Endothelial cell of umbilical vein (primary cell): Measurements from ENCODE around the gene HSPD1.

Source experiments
- EZH2 ChIP-seq: IDR thresholded peaks from 2 replicates; pipeline ENCODE4 v1.6.1; 2012; ENCODE audit warnings: borderline replicate concordance, low read depth, mild to moderate bottlenecking, moderate library complexity, low read length, inconsistent platforms; ENCODE audit not compliant: severe bottlenecking
- JUN ChIP-seq: IDR thresholded peaks from 2 replicates; pipeline ENCODE4 v1.6.1; 2011; ENCODE audit warnings: borderline replicate concordance, low read depth; ENCODE audit not compliant: insufficient read length, insufficient read depth
- POLR2A ChIP-seq: IDR thresholded peaks from 2 replicates; pipeline ENCODE4 v1.6.1; 2012; ENCODE audit warnings: low read depth, mild to moderate bottlenecking, control low read depth, low read length
- POLR2AphosphoS5 ChIP-seq: IDR thresholded peaks from 2 replicates; pipeline ENCODE4 v1.6.1; 2012; ENCODE audit warnings: low read depth, mild to moderate bottlenecking, control low read depth, low read length, moderate library complexity; ENCODE audit not compliant: insufficient read depth
- TF ChIP-seq, protein P1 (sequence below), 2 donors: IDR thresholded peaks; 1 replicate in 1 of 2; 2 replicates in 1 of 2; pipeline ENCODE4 v1.5.1; 2011; ENCODE audit warnings: low read length in 2 of 2, mild to moderate bottlenecking in 2 of 2, moderate library complexity in 2 of 2, control low read depth in 1 of 2, inconsistent platforms in 1 of 2, low read depth in 1 of 2; ENCODE audit not compliant: insufficient read depth in 1 of 2; ENCODE audit errors: extremely low read depth in 1 of 2

DNA sequence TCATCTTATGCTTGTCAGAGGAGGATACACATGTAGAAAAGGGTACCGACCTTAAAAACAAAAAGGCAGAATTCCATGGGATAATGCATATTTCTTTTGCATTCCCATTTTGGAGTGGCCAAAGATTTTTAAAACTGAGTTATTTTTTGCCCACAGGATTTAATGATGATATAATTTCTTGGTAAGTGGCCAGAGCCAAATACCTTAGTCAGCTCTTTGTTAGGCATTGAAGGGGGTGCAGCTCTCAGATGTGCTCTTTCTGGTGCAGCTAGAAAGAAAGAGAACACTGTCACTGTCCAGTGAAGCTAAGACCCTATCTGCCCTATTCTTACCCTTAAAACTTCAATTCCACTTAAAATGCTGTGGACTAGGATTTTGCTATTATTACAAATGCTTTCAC lies 35.5 kb downstream of the HSPD1 start:
- TF ChIP-seq, protein P1, sequence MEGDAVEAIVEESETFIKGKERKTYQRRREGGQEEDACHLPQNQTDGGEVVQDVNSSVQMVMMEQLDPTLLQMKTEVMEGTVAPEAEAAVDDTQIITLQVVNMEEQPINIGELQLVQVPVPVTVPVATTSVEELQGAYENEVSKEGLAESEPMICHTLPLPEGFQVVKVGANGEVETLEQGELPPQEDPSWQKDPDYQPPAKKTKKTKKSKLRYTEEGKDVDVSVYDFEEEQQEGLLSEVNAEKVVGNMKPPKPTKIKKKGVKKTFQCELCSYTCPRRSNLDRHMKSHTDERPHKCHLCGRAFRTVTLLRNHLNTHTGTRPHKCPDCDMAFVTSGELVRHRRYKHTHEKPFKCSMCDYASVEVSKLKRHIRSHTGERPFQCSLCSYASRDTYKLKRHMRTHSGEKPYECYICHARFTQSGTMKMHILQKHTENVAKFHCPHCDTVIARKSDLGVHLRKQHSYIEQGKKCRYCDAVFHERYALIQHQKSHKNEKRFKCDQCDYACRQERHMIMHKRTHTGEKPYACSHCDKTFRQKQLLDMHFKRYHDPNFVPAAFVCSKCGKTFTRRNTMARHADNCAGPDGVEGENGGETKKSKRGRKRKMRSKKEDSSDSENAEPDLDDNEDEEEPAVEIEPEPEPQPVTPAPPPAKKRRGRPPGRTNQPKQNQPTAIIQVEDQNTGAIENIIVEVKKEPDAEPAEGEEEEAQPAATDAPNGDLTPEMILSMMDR (IDR thresholded peaks at IDR 0.05; ENCODE audit: extremely low read depth in 1 of 2, insufficient read depth in 1 of 2, low read depth in 1 of 2, low read length in 2 of 2) = no peak
- TF ChIP-seq JUN (no peak), POLR2A (no peak), EZH2 (no peak), POLR2AphosphoS5 (no peak)
